Parathyroid adenoma (tissue), 2 donors: ENCODE measurements around the gene SLC38A8.

ENCODE experiments used
- H2AFZ ChIP-seq: fragments of 300-600 bp; sonication (generic); one replicate; pipeline ENCODE4 v1.7.0; 2017; ENCODE audit warnings: antibody characterized with exemption, mild to moderate bottlenecking
- H3K27ac ChIP-seq: fragments of 300-600 bp; sonication (generic); one replicate; pipeline ENCODE4 v1.7.0; 2017
- H3K27me3 ChIP-seq: fragments of 300-600 bp; sonication (generic); one replicate; pipeline ENCODE4 v1.7.0; 2017; ENCODE audit warnings: low read length; ENCODE audit not compliant: control insufficient read depth, insufficient read depth
- H3K36me3 ChIP-seq: fragments of 300-600 bp; sonication (generic); one replicate; pipeline ENCODE4 v1.7.0; 2017; ENCODE audit warnings: low read length; ENCODE audit not compliant: control insufficient read depth, insufficient read depth
- H3K4me1 ChIP-seq: fragments of 300-600 bp; sonication (generic); one replicate; pipeline ENCODE4 v1.7.0; 2017; ENCODE audit warnings: control low read depth
- H3K4me2 ChIP-seq: fragments of 300-600 bp; sonication (generic); one replicate; pipeline ENCODE4 v1.7.0; 2017; ENCODE audit warnings: low read length
- H3K4me3 ChIP-seq: fragments of 300-600 bp; sonication (generic); one replicate; pipeline ENCODE4 v1.7.0; 2017; ENCODE audit warnings: low read depth, low read length
- H3K79me2 ChIP-seq: fragments of 300-600 bp; sonication (generic); one replicate; pipeline ENCODE4 v1.7.0; 2017; ENCODE audit warnings: control low read depth
- H3K9ac ChIP-seq: fragments of 300-600 bp; sonication (generic); one replicate; pipeline ENCODE4 v1.7.0; 2017; ENCODE audit warnings: mild to moderate bottlenecking
- H3K9me3 ChIP-seq: fragments of 300-600 bp; sonication (generic); one replicate; pipeline ENCODE4 v1.7.0; 2017; ENCODE audit warnings: low read length; ENCODE audit not compliant: control insufficient read depth
- TF ChIP-seq, protein P1 (sequence below): fragments of 300-600 bp; sonication (generic); IDR thresholded peaks from one replicate; pipeline ENCODE4 v1.7.0; 2017; ENCODE audit warnings: antibody characterized with exemption, mild to moderate bottlenecking
- donor health status: primary hyperparathyroidism.

SLC38A8 gene

DNA sequence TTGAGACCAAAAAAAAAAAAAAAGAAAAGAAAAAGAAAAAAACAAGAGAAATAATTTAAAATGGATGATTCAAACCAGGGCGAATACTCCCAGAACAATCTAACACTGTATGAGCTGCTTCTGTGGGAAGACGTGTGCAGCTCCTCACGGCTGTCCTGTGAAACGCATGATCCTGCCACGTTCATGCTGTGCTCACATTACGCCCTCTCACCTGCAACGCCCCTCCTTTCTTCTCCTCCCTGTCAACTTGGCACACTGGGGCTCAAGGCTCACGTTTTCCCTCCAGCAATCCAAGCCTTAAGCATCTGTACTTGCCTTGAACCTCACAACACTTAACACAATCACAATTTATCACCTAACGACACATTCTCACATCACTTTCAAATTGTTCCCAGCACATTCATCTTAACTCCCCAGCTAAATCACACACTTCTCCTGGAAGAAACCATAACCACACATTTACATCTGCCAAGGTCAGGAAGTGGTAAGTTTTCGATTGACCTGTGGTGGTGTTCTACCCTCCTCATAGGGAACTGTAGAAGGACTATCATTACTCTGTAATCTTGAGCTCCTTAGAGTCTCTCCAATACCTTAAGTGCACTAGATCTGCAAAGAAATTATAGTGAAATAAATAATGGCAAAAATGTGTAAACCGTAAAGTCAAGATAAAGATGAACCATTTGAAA, 45.0 kb upstream of the SLC38A8 start:
- Histone ChIP-seq H3K4me1 (no peaks in the 10 kb centered on the region), H3K27me3 (no peaks in the 10 kb centered on the region), H3K79me2 (peaks cover 4% of the 10 kb centered on the region), H3K36me3 (no peaks in the 10 kb centered on the region), H3K4me2 (no peak overlapping the region), H3K27ac (no peak overlapping the region), H3K9ac (no peak overlapping the region), H3K9me3 (no peaks in the 10 kb centered on the region), H2AFZ (no peak overlapping the region), H3K4me3 (no peak overlapping the region)
- TF ChIP-seq, protein P1, sequence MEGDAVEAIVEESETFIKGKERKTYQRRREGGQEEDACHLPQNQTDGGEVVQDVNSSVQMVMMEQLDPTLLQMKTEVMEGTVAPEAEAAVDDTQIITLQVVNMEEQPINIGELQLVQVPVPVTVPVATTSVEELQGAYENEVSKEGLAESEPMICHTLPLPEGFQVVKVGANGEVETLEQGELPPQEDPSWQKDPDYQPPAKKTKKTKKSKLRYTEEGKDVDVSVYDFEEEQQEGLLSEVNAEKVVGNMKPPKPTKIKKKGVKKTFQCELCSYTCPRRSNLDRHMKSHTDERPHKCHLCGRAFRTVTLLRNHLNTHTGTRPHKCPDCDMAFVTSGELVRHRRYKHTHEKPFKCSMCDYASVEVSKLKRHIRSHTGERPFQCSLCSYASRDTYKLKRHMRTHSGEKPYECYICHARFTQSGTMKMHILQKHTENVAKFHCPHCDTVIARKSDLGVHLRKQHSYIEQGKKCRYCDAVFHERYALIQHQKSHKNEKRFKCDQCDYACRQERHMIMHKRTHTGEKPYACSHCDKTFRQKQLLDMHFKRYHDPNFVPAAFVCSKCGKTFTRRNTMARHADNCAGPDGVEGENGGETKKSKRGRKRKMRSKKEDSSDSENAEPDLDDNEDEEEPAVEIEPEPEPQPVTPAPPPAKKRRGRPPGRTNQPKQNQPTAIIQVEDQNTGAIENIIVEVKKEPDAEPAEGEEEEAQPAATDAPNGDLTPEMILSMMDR, result no peak

DNA sequence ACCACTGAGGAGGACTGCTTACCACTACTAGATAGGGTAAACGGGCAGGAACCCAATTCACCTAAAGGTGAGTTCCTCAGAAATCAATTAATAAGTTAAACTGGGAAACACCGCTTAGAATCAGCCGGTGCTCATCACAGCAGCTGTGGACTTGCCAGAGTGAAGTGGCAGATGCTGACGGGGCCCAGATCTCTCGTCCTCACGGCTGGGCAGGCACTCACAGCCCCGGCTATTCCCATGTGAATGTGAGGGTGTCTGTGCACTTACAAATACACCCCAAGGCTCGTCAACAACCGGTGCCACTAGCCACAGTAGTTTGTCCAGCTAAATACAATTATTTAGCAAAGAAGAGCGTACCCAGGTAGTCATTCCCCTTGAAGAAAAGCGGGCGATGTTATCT, 44.4 kb upstream of the SLC38A8 start:
- TF ChIP-seq, protein P1, result no peak
- no peaks in the 10 kb centered on the region for H3K36me3 ChIP-seq
- H3K4me3 ChIP-seq, result no peak overlapping the region
- H2AFZ ChIP-seq, result no peak overlapping the region
- no peaks in the 10 kb centered on the region for H3K9me3 ChIP-seq
- H3K4me1 ChIP-seq, result no peaks in the 10 kb centered on the region
- no peak overlapping the region for H3K9ac ChIP-seq
- H3K79me2 ChIP-seq, result peaks cover 4% of the 10 kb centered on the region
- no peak overlapping the region for H3K4me2 ChIP-seq
- no peaks in the 10 kb centered on the region for H3K27me3 ChIP-seq
- no peak overlapping the region for H3K27ac ChIP-seq

DNA sequence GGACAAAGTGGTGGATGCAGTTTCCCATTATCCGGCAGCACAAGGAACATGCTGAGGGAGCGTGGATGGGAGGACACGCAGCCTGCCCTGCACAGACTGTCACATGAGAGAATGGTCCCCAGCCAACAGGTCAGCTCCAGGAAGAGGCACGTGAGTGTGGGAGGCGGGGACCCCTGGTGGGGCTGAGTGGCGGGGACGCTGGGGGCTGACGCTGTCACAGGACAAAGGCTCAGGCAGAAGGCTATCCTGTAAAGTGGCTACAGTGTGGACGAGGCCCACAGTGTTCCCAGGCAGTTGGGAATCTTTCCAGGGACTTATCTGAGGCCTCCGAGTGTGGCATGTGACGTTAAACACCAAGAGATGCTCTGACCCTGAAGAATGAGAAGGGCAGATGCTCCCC, 43.7 kb upstream of the SLC38A8 start:
- Histone ChIP-seq H3K4me2 (no peak overlapping the region), H3K9me3 (no peaks in the 10 kb centered on the region), H3K79me2 (peaks cover 4% of the 10 kb centered on the region), H3K27ac (no peak overlapping the region), H3K4me3 (no peak overlapping the region), H3K27me3 (no peaks in the 10 kb centered on the region), H3K36me3 (no peaks in the 10 kb centered on the region), H2AFZ (no peak overlapping the region), H3K9ac (no peak overlapping the region), H3K4me1 (no peaks in the 10 kb centered on the region)
- TF ChIP-seq, protein P1, result no peak

DNA sequence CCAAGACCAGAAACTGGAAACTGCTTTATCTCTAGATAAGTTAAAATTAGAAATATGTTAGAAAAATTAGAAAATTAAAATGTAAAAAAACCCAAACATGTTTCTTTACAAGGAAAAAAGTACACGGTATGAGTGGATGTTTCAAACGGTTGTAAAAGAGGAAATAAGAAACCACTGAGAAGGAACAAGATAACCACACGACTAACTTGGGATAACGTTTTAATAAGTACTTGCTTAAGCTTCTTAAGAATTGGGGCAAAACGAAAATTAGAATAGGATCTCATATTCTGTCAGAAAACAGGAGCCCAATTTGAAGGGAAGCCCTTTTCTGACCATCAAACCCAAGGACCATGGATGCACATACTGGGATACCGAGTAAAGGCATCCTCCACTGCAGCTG, 43.2 kb upstream of the SLC38A8 start:
- Histone ChIP-seq H3K27me3 (no peaks in the 10 kb centered on the region), H3K4me1 (no peaks in the 10 kb centered on the region), H3K9me3 (no peaks in the 10 kb centered on the region), H3K36me3 (no peaks in the 10 kb centered on the region), H3K79me2 (peaks cover 6% of the 10 kb centered on the region), H3K9ac (no peak overlapping the region), H3K4me3 (no peak overlapping the region), H3K27ac (no peak overlapping the region), H3K4me2 (no peak overlapping the region), H2AFZ (no peak overlapping the region)
- TF ChIP-seq, protein P1, result no peak

DNA sequence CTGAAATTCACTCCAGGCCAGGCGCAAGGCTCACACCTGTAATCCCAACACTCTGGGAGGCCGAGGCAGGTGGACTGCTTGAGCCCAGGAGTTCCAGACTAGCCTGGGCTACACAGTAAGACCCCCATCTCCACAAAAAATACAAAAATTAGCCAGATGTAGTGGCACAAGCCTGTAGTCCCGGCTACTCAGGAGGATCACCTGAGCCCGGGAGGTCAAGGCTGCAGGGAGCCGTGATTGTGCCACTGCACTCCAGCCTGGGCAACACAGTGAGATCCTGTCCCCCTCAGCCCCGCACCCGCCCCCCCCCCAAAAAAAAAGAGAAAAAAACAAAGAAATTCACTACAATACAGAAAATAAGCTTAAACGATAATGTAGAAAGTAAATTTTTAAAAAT, 42.7 kb upstream of the SLC38A8 start:
- Histone ChIP-seq H3K36me3 (no peaks in the 10 kb centered on the region), H3K9ac (no peak overlapping the region)
- TF ChIP-seq, protein P1, result no peak

More for the DNA sequence above, 42.7 kb upstream of the SLC38A8 start:
- Histone ChIP-seq H3K4me1 (no peaks in the 10 kb centered on the region), H3K27me3 (no peaks in the 10 kb centered on the region), H3K4me3 (no peak overlapping the region), H2AFZ (no peak overlapping the region), H3K4me2 (no peak overlapping the region), H3K27ac (no peak overlapping the region), H3K79me2 (peaks cover 11% of the 10 kb centered on the region), H3K9me3 (no peaks in the 10 kb centered on the region)
